GM13977 (cell line): ENCODE results near the gene MAP2.

ENCODE experiments used
- DNase-seq: peaks from one replicate; pipeline ENCODE4 v3.0.0; 2012; ENCODE audit warnings: low spot score
- CTCF ChIP-seq: IDR thresholded peaks from 2 replicates; pipeline ENCODE4 v1.5.1; 2012; ENCODE audit warnings: mild to moderate bottlenecking, control low read depth; ENCODE audit not compliant: insufficient read depth; ENCODE audit errors: extremely low read depth, missing control alignments
- in situ Hi-C: fragments of 300-500 bp; cut with MboI; formaldehyde crosslinking; loops from one replicate; pipeline ENCODE4 v1.12.0; 2022; ENCODE audit warnings: low sequenced_read_pairs, low pct_unique_long_range_greater_than_20kb, mixed read lengths, inconsistent platforms; ENCODE audit not compliant: unreplicated experiment

MAP2 gene

GRCh38 chr2:209613649-209614305 is 189.9 kb downstream of the MAP2 start:
- no peak for TF ChIP-seq CTCF
- DNase-seq = no peak
- in situ Hi-C loops = no loop called here

- TF ChIP-seq CTCF = no peak
- in situ Hi-C loops = no loop called here
- no peak for DNase-seq
These were observed 191.0 kb downstream of the MAP2 start for GRCh38 chr2:209614690-209615369.

DNA sequence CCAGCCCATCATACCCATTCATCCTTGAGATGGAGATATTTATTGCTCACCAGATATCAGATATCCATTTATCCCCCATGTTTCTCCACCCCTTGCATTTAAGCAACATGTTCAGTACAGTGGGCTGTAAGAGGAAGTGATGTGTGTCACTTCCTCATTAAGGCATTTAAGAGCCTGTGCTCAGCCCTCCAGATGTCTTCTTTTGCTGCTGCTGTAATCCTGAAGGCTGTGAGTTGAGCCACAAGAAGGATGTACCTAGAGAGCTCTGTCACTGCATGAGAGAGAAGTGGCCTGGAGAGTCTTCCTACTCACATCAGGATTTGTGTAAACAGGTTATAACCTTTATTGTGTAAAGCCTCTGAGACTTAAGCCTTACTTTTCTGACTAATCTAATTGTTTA is 195.9 kb downstream of the MAP2 start:
- no peak for TF ChIP-seq CTCF
- no peak for DNase-seq
- in situ Hi-C loops = no loop called here

GRCh38 chr2:209624192-209624938 is 200.5 kb downstream of the MAP2 start:
- in situ Hi-C loops = no loop called here

DNA sequence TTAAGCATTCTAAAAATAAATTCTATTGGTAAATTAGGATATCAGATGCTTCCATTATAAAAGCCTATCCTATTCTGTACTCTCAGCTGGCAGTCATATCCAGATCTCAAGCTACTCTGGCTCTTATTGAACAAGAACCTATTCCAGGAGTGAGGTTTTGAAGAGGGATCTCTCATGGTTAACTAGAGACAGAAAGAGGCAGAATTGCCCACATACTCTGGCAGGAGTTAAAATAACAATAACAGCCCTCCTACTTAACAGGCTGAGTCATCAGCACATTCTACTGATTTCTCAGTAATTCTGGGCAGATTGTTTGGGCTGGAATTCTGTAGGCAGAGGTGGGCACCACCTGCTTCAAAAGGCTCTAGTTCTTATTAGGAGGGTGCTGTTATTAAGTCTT is 205.8 kb downstream of the MAP2 start:
- in situ Hi-C loops = no loop called here
- no peak for DNase-seq
- TF ChIP-seq CTCF = no peak

More at GRCh38 chr2:209624192-209624938, 200.5 kb downstream of the MAP2 start:
- DNase-seq = no peak
- TF ChIP-seq CTCF = no peak

DNA sequence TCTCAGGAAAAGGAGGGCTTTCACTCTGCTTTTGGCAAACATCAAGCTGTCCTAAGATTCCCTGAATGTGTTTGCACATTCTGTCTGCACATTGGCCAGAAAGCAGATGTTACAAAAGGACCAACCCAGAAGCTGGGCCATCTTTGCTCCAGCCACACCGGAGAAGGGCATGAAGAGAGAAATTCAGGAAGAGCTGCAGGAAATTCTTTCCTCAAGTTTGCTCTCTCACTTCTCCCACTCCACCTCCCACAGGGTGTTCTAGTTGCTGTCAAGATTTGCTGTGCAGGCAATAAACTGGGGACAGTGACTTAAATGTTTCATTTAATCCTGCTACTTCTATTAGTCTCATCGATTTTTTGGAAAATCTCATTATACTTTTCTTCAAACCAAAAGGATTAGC is 210.1 kb downstream of the MAP2 start:
- no peak for DNase-seq
- no peak for TF ChIP-seq CTCF
- in situ Hi-C loops = no loop called here
